HL-60 (cell line): ENCODE data around the gene ACAD10.
A peak's percentile ranks its signal among the peaks of the same experiment; 100 is the strongest.

Experiments
- DNase-seq, 2 experiments: peaks; one replicate each; pipeline ENCODE4 v3.0.0-alpha.2; 2010 to 2020; ENCODE audit warnings: low read depth in 1 of 2, low spot score in 1 of 2
- H3K27ac ChIP-seq: fragments of 250-450 bp; sonication (Bioruptor Pico); replicated peaks from 2 replicates; pipeline ENCODE4 v1.5.1; 2020; ENCODE audit warnings: mild to moderate bottlenecking, moderate library complexity
- H3K27me3 ChIP-seq: fragments of 250-450 bp; sonication (Bioruptor Pico); 2 replicates; pipeline ENCODE4 v1.5.1; 2021; ENCODE audit warnings: mild to moderate bottlenecking, moderate library complexity; ENCODE audit not compliant: insufficient read depth, poor library complexity, severe bottlenecking
- H3K4me3 ChIP-seq: replicated peaks from 2 replicates; pipeline ENCODE4 v1.5.1; 2011; ENCODE audit warnings: mild to moderate bottlenecking, control low read depth, low read length; ENCODE audit not compliant: insufficient read depth
- GABPA ChIP-seq: IDR thresholded peaks from 2 replicates; pipeline ENCODE4 v1.6.1; 2012; ENCODE audit warnings: low read depth
- POLR2AphosphoS5 ChIP-seq: IDR thresholded peaks from 2 replicates; pipeline ENCODE4 v1.6.1; 2012; ENCODE audit warnings: low read depth
- SPI1 ChIP-seq: IDR thresholded peaks from 2 replicates; pipeline ENCODE4 v1.6.1; 2012; ENCODE audit warnings: low read depth, mild to moderate bottlenecking, borderline replicate concordance
- TF ChIP-seq, protein P1 (sequence below): IDR thresholded peaks from one replicate; pipeline ENCODE4 v1.5.1; 2011; ENCODE audit warnings: low read length, control low read depth, inconsistent platforms; ENCODE audit not compliant: insufficient read depth
- TF ChIP-seq, protein P2 (sequence below): IDR thresholded peaks from 2 replicates; pipeline ENCODE4 v1.6.1; 2012; ENCODE audit warnings: low read depth; ENCODE audit not compliant: insufficient replicate concordance

Gene ACAD10

GRCh38 chr12:111769599-111769998 lies 83.7 kb downstream of the ACAD10 start:
- no peak overlapping the region for H3K27ac ChIP-seq
- no peak for DNase-seq
- no peaks in the 10 kb centered on the region for H3K27me3 ChIP-seq
- no peak for TF ChIP-seq SPI1
- TF ChIP-seq, protein P1, sequence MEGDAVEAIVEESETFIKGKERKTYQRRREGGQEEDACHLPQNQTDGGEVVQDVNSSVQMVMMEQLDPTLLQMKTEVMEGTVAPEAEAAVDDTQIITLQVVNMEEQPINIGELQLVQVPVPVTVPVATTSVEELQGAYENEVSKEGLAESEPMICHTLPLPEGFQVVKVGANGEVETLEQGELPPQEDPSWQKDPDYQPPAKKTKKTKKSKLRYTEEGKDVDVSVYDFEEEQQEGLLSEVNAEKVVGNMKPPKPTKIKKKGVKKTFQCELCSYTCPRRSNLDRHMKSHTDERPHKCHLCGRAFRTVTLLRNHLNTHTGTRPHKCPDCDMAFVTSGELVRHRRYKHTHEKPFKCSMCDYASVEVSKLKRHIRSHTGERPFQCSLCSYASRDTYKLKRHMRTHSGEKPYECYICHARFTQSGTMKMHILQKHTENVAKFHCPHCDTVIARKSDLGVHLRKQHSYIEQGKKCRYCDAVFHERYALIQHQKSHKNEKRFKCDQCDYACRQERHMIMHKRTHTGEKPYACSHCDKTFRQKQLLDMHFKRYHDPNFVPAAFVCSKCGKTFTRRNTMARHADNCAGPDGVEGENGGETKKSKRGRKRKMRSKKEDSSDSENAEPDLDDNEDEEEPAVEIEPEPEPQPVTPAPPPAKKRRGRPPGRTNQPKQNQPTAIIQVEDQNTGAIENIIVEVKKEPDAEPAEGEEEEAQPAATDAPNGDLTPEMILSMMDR, result no peak
- TF ChIP-seq POLR2AphosphoS5, result no peak
- TF ChIP-seq, protein P2, sequence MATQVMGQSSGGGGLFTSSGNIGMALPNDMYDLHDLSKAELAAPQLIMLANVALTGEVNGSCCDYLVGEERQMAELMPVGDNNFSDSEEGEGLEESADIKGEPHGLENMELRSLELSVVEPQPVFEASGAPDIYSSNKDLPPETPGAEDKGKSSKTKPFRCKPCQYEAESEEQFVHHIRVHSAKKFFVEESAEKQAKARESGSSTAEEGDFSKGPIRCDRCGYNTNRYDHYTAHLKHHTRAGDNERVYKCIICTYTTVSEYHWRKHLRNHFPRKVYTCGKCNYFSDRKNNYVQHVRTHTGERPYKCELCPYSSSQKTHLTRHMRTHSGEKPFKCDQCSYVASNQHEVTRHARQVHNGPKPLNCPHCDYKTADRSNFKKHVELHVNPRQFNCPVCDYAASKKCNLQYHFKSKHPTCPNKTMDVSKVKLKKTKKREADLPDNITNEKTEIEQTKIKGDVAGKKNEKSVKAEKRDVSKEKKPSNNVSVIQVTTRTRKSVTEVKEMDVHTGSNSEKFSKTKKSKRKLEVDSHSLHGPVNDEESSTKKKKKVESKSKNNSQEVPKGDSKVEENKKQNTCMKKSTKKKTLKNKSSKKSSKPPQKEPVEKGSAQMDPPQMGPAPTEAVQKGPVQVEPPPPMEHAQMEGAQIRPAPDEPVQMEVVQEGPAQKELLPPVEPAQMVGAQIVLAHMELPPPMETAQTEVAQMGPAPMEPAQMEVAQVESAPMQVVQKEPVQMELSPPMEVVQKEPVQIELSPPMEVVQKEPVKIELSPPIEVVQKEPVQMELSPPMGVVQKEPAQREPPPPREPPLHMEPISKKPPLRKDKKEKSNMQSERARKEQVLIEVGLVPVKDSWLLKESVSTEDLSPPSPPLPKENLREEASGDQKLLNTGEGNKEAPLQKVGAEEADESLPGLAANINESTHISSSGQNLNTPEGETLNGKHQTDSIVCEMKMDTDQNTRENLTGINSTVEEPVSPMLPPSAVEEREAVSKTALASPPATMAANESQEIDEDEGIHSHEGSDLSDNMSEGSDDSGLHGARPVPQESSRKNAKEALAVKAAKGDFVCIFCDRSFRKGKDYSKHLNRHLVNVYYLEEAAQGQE, result no peak
- no peak for TF ChIP-seq GABPA
- H3K4me3 ChIP-seq, result no peak overlapping the region

- H3K27ac ChIP-seq, result peak overlapping the region; percentile 93
- TF ChIP-seq, protein P2, result peak; percentile 16
- TF ChIP-seq POLR2AphosphoS5, result no peak
- no peaks in the 10 kb centered on the region for H3K27me3 ChIP-seq
- H3K4me3 ChIP-seq, result no peak overlapping the region
- DNase-seq, result peak in 1 of 2 experiments; percentile 72
Observed at GRCh38 chr12:111773801-111774551, 88.1 kb downstream of the ACAD10 start.

DNA sequence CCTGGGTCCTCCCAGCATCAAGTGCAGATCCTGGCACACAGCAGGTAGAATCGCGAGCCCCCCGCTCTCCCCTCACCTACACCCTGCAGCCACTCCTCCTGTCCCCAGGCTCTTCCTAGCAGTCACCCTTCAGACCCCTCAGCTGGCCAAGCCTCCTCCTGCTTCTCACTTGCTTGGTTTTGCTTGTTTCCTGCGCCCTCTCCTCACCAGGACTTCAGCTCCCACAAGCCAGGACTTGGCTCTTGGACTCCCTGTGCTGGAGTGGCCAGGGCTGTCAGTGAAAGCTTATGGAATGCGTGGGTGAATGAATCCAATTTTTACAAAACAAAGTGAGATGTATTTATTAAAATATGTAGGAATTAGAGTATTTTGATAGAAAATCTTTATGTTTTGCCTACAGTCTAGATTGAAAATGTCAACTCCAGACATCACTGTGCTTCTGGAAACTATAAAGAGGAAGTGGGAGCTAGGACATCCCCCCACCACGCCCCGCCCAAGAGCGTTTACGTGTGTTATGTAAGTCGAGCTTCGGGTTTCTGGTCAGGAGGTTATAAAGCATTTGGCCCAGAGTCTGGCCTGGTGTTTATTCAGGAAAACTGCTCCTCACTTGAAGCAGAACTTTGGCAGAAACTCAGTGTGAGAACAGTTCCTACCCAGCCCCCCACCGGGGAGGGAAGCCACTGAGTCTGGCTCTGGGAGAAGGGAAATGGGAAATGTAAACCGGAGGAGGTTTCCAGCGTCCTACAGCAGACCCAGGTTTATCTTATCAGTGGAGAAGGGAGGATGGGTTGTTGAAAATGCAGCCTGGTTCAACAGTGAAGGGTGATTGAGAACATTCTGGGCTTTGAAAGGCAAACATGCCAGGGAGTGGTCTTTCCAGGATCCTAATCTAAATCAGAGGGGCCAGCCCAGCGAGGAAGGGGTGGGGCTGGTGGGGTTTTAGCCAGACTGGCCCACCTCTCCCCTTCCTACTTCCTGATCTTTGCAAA lies 89.6 kb downstream of the ACAD10 start:
- TF ChIP-seq POLR2AphosphoS5 (peak; percentile 86), GABPA (no peak), SPI1 (peak; percentile 99)
- TF ChIP-seq, protein P2, result no peak
- TF ChIP-seq, protein P1, result no peak
- peak; percentile 86 to 96 for DNase-seq
- H3K27ac ChIP-seq, result peak overlapping the region; percentile 93
- H3K27me3 ChIP-seq, result no peaks in the 10 kb centered on the region
- no peak overlapping the region; the same call in 1 of the 2 replicates for H3K4me3 ChIP-seq
